IPS-18a (cell line): ENCODE data around the gene GJC1.
A peak's percentile ranks its signal among the peaks of the same experiment; 100 is the strongest.

Source experiments
- H3K27ac ChIP-seq: one replicate; pipeline ENCODE4 v1.5.1; 2013; ENCODE audit warnings: low read length
- H3K27me3 ChIP-seq: one replicate; pipeline ENCODE4 v1.6.1; 2013; ENCODE audit warnings: mild to moderate bottlenecking, low read length; ENCODE audit not compliant: control insufficient read depth, insufficient read depth
- H3K36me3 ChIP-seq: one replicate; pipeline ENCODE4 v1.6.1; 2013; ENCODE audit warnings: low read depth, low read length; ENCODE audit not compliant: control insufficient read depth
- H3K4me1 ChIP-seq: one replicate; pipeline ENCODE4 v1.6.1; 2013; ENCODE audit warnings: low read depth, low read length; ENCODE audit not compliant: control insufficient read depth
- H3K4me3 ChIP-seq: one replicate; pipeline ENCODE4 v1.5.1; 2013; ENCODE audit warnings: low read length
- H3K9ac ChIP-seq: one replicate; pipeline ENCODE4 v1.6.1; 2013; ENCODE audit warnings: mild to moderate bottlenecking, low read length, moderate library complexity
- H3K9me3 ChIP-seq: one replicate; pipeline ENCODE4 v1.6.1; 2013; ENCODE audit warnings: low read depth, low read length; ENCODE audit not compliant: control insufficient read depth

GJC1 gene

GRCh38 chr17:44829523-44830358 lies at the start of gene GJC1:
Gene GJC1 (minus strand): TSS chr17:44830287. CDS start chr17:44805817, 24,470 bp downstream.
- Histone ChIP-seq H3K4me1 (peaks cover 21% of the 10 kb centered on the region), H3K27ac (peak within 1 kb of the TSS; percentile 79), H3K27me3 (no peaks in the 10 kb centered on the region)

GRCh38 chr17:44879376-44879775 lies 49.3 kb upstream of the GJC1 start:
- H3K9ac ChIP-seq: no peak overlapping the region
- H3K36me3 ChIP-seq: peaks cover 72% of the 10 kb centered on the region
- no peaks in the 10 kb centered on the region for H3K27me3 ChIP-seq
- H3K27ac ChIP-seq: no peak overlapping the region
- no peaks in the 10 kb centered on the region for H3K4me1 ChIP-seq
- no peak overlapping the region for H3K4me3 ChIP-seq
- no peaks in the 10 kb centered on the region for H3K9me3 ChIP-seq

More at GRCh38 chr17:44829523-44830358, at the start of gene GJC1:
- peak within 1 kb of the TSS; percentile 73 for H3K4me3 ChIP-seq
- H3K9me3 ChIP-seq: no peaks in the 10 kb centered on the region
- H3K36me3 ChIP-seq: no peaks in the 10 kb centered on the region
- H3K9ac ChIP-seq: peak within 1 kb of the TSS; percentile 95

DNA sequence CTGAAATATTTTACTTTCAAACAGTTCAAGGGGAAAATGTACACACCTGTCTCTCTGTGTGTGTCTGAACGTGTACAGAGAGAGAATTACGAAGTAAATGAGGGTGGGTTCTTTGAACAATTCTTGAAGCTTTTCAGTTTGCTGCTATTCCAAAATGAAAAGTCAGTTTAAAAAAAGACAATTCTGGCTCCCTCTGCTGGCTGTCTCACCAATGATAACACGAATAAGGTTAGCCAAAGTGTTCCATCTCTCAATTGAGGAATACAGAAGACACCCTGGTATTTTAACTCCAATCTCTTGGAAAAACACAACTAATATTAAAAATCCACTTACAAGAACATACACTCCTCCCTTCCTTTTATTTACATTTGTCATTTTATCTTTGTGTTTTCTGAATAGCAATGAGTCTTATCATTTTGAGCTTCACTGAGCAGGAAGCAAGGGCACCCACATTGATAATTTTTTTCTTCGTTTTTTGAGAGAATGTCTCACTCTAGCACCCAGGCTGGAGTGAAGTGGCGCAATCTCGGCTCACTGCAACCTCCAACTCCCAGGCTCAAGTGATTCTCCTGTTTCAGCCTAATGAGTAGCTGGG lies 48.6 kb upstream of the GJC1 start:
- Histone ChIP-seq H3K36me3 (peaks cover 75% of the 10 kb centered on the region), H3K9me3 (no peaks in the 10 kb centered on the region), H3K4me1 (no peaks in the 10 kb centered on the region), H3K4me3 (no peak overlapping the region), H3K9ac (no peak overlapping the region), H3K27me3 (no peaks in the 10 kb centered on the region), H3K27ac (no peak overlapping the region)

GRCh38 chr17:44877121-44877520 lies 47.0 kb upstream of the GJC1 start:
- H3K27ac ChIP-seq: no peak overlapping the region
- H3K9me3 ChIP-seq: no peaks in the 10 kb centered on the region
- H3K27me3 ChIP-seq: no peaks in the 10 kb centered on the region
- H3K36me3 ChIP-seq: peaks cover 72% of the 10 kb centered on the region
- no peak overlapping the region for H3K9ac ChIP-seq
- H3K4me1 ChIP-seq: no peaks in the 10 kb centered on the region
- H3K4me3 ChIP-seq: no peak overlapping the region

GRCh38 chr17:44875761-44876160 lies 45.7 kb upstream of the GJC1 start:
- no peak overlapping the region for H3K4me3 ChIP-seq
- no peaks in the 10 kb centered on the region for H3K9me3 ChIP-seq
- no peaks in the 10 kb centered on the region for H3K4me1 ChIP-seq
- peaks cover 70% of the 10 kb centered on the region for H3K36me3 ChIP-seq
- H3K27me3 ChIP-seq: no peaks in the 10 kb centered on the region
- H3K9ac ChIP-seq: no peak overlapping the region
- H3K27ac ChIP-seq: no peak overlapping the region

- Histone ChIP-seq H3K36me3 (peaks cover 73% of the 10 kb centered on the region), H3K9me3 (no peaks in the 10 kb centered on the region), H3K4me3 (no peak overlapping the region), H3K27me3 (no peaks in the 10 kb centered on the region), H3K27ac (no peak overlapping the region), H3K9ac (no peak overlapping the region), H3K4me1 (no peaks in the 10 kb centered on the region)
These were observed 42.2 kb upstream of the GJC1 start for GRCh38 chr17:44872131-44872768.

DNA sequence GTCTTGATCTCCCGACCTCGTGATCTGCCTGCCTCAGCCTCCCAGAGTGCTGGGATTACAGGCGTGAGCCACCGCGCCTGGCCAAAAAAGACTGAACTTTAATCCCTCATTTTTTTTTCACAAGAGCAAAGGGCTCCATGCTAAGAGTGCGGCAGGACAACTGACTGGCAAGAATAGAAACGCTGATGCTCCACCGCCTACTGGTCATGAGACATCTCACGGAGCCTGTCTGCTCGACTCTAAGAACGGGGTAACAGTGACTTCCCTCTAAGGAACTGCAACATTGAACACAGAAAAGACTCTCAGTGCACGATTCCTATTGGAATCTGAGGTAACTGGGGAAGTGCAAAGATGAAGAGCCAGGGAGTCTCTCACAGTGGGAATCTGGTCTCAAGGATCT lies 41.5 kb upstream of the GJC1 start:
- H3K36me3 ChIP-seq: peaks cover 71% of the 10 kb centered on the region
- H3K9ac ChIP-seq: no peak overlapping the region
- no peaks in the 10 kb centered on the region for H3K9me3 ChIP-seq
- no peaks in the 10 kb centered on the region for H3K4me1 ChIP-seq
- H3K27me3 ChIP-seq: no peaks in the 10 kb centered on the region
- H3K4me3 ChIP-seq: no peak overlapping the region
- H3K27ac ChIP-seq: no peak overlapping the region

GRCh38 chr17:44867841-44868240 lies 37.8 kb upstream of the GJC1 start:
- H3K9ac ChIP-seq: no peak overlapping the region
- H3K4me1 ChIP-seq: no peaks in the 10 kb centered on the region
- no peak overlapping the region for H3K27ac ChIP-seq
- no peaks in the 10 kb centered on the region for H3K9me3 ChIP-seq
- peaks cover 67% of the 10 kb centered on the region for H3K36me3 ChIP-seq
- H3K4me3 ChIP-seq: no peak overlapping the region
- no peaks in the 10 kb centered on the region for H3K27me3 ChIP-seq

GRCh38 chr17:44865931-44866330 lies 35.8 kb upstream of the GJC1 start:
- peaks cover 65% of the 10 kb centered on the region for H3K36me3 ChIP-seq
- no peaks in the 10 kb centered on the region for H3K9me3 ChIP-seq
- no peak overlapping the region for H3K9ac ChIP-seq
- no peak overlapping the region for H3K4me3 ChIP-seq
- no peaks in the 10 kb centered on the region for H3K27me3 ChIP-seq
- H3K27ac ChIP-seq: no peak overlapping the region
- H3K4me1 ChIP-seq: no peaks in the 10 kb centered on the region

DNA sequence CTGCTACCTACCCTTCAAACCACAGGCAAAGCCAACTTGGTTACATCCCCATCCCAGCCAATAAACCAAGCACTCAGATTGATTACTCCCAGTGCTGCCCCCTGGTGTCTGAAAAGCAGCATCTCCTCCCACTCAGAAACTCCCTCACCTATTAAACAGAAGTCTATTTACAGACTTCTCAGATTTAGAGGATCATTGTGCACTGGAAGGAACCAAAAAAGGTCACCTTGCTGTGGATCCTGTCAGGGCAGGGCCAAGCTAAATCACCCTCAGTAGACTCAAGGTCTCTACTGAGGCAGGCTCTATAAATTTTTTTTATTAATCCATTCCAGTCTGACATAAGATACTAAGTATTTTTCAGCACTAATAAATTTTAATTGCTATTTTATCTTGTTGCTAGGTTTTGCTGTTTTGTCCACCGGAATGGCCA lies 35.2 kb upstream of the GJC1 start:
- Histone ChIP-seq H3K36me3 (peaks cover 70% of the 10 kb centered on the region), H3K27ac (no peak overlapping the region), H3K9ac (no peak overlapping the region)

DNA sequence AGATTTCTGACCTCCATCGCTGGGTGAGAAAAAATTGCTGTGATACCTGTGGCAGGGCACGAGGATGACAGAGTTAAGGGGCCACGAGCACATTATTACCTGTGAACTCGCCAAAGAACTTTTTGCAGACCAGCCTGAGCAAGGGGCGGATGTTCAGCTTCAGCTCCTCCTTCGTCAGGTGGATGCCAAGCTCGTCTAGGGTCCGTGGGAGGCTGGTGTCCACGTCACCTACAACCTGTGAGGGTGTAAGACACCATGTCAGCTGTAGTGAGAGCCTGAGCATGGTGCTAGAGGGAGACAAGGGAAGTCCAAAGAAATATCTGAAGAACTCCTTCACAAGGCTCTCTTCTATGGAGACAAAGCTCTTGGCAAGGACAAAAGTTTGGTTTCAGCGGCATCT lies 34.7 kb upstream of the GJC1 start:
- no peak overlapping the region for H3K4me3 ChIP-seq
- H3K9ac ChIP-seq: no peak overlapping the region
- no peaks in the 10 kb centered on the region for H3K27me3 ChIP-seq
- H3K9me3 ChIP-seq: no peaks in the 10 kb centered on the region
- H3K4me1 ChIP-seq: no peaks in the 10 kb centered on the region
- H3K27ac ChIP-seq: no peak overlapping the region
- peaks cover 70% of the 10 kb centered on the region for H3K36me3 ChIP-seq

More for the DNA sequence above, 35.2 kb upstream of the GJC1 start:
- H3K27me3 ChIP-seq: no peaks in the 10 kb centered on the region
- no peaks in the 10 kb centered on the region for H3K4me1 ChIP-seq
- no peak overlapping the region for H3K4me3 ChIP-seq
- H3K9me3 ChIP-seq: no peaks in the 10 kb centered on the region
